OCI-LY1 (cell line): ENCODE results near the gene COLGALT1.
"Not testable (repeated sequence)": the region's sequence is repeated elsewhere in the genome, so short reads cannot be mapped to it uniquely, and the experiment has no call there.

Experiments
- CTCF ChIP-seq: fragments of 200-600 bp; sonication (generic), shearing (Covaris generic); IDR thresholded peaks from 2 replicates; pipeline ENCODE4 v1.5.1; 2017; ENCODE audit warnings: mild to moderate bottlenecking, antibody characterized with exemption, low read length, moderate library complexity, mixed read lengths
- EZH2 ChIP-seq: fragments of 200-600 bp; sonication (generic), shearing (Covaris generic); IDR thresholded peaks from 2 replicates; pipeline ENCODE4 v1.8.0; 2017; ENCODE audit warnings: borderline replicate concordance, mixed run types, mild to moderate bottlenecking, antibody characterized with exemption, low read length, moderate library complexity, mixed read lengths

GRCh38 chr19:17598063-17598462, 42.6 kb downstream of the COLGALT1 start:
- TF ChIP-seq CTCF, EZH2: not testable (repeated sequence)
